H1 (cell line): Measurements from ENCODE around the gene PRR4. TPM values are rescaled to one million over a fixed set of nuclear protein-coding genes. Genes with fewer than 3 reads are reported as not detected.

Source experiments
- CTCF ChIA-PET: fragments of 300-600 bp; sonication (Branson Sonifier 250); formaldehyde crosslinking; loops from one replicate; lab custom pipeline; 2021; ENCODE audit not compliant: partially characterized antibody; lab: Charles Lee
- POLR2A ChIA-PET: fragments of 300-600 bp; sonication (Branson Sonifier 250); formaldehyde crosslinking; loops from one replicate; lab custom pipeline; 2021; ENCODE audit warnings: inconsistent platforms; ENCODE audit not compliant: partially characterized antibody; lab: Charles Lee
- DNase-seq, 2 experiments: peaks; one replicate each; pipeline versions ENCODE4 v3.0.0 to v3.0.0-alpha.2; 2010 to 2022; ENCODE audit warnings: low spot score in 2 of 2, low read depth in 1 of 2, mixed read lengths in 1 of 2
- FAIRE-seq: peaks from 2 replicates; lab custom pipeline; 2011; peaks lifted over from hg19 to GRCh38; lab: Jason Lieb, UNC
- H2AFZ ChIP-seq: 2 replicates; pipeline ENCODE4 v1.8.1; 2012; ENCODE audit warnings: low read length, inconsistent platforms
- H2AK5ac ChIP-seq: 2 replicates; pipeline ENCODE4 v1.6.1; 2013; ENCODE audit warnings: low read depth, low read length
- H2BK120ac ChIP-seq: replicated peaks from 2 replicates; pipeline ENCODE3; 2013; ENCODE audit warnings: low read depth, low read length, inconsistent platforms
- H2BK12ac ChIP-seq: 2 replicates; pipeline ENCODE4 v1.6.1; 2013; ENCODE audit warnings: low read depth, low read length
- H2BK15ac ChIP-seq: 2 replicates; pipeline ENCODE4 v1.6.1; 2013; ENCODE audit warnings: low read length
- H2BK20ac ChIP-seq: 2 replicates; pipeline ENCODE4 v1.6.1; 2013; ENCODE audit warnings: low read length
- H2BK5ac ChIP-seq: 2 replicates; pipeline ENCODE4 v1.6.1; 2013; ENCODE audit warnings: low read depth, low read length
- H3K14ac ChIP-seq: 2 replicates; pipeline ENCODE4 v1.6.1; 2013; ENCODE audit warnings: inconsistent platforms; ENCODE audit not compliant: insufficient read length
- H3K18ac ChIP-seq: 2 replicates; pipeline ENCODE4 v1.6.1; 2013; ENCODE audit warnings: low read length; ENCODE audit errors: extremely low read depth
- H3K23ac ChIP-seq: 2 replicates; pipeline ENCODE4 v1.6.1; 2013; ENCODE audit warnings: inconsistent platforms; ENCODE audit not compliant: insufficient read length
- H3K23me2 ChIP-seq: 2 replicates; pipeline ENCODE4 v1.6.1; 2013; ENCODE audit warnings: low read depth, low read length
- H3K27ac ChIP-seq: 2 replicates; pipeline ENCODE4 v1.6.1; 2011; ENCODE audit warnings: low read depth, low read length, inconsistent platforms
- H3K27me3 ChIP-seq, 4 experiments: replicated peaks in 1 of 4; 1 replicate in 1 of 4; 2 replicates in 3 of 4; pipeline versions ENCODE4 v1.6.1 to v1.8.1; 2011 to 2013; ENCODE audit warnings: low read length in 3 of 4, mild to moderate bottlenecking in 3 of 4, inconsistent platforms in 2 of 4, mixed read lengths in 2 of 4, moderate library complexity in 1 of 4; ENCODE audit not compliant: control insufficient read depth in 3 of 4, insufficient read depth in 3 of 4; ENCODE audit errors: extremely low read depth in 1 of 4
- H3K36me3 ChIP-seq, 4 experiments: 2 replicates each; pipeline versions ENCODE4 v1.6.1 to v1.8.1; 2011 to 2013; ENCODE audit warnings: mild to moderate bottlenecking in 4 of 4, low read length in 3 of 4, moderate library complexity in 2 of 4, control low read depth in 1 of 4, inconsistent platforms in 1 of 4; ENCODE audit not compliant: insufficient read depth in 4 of 4, control insufficient read depth in 2 of 4
- H3K4ac ChIP-seq: replicated peaks from 2 replicates; pipeline ENCODE3; 2013; ENCODE audit warnings: low read length, low read depth, mixed read lengths, inconsistent platforms; ENCODE audit not compliant: insufficient read length
- H3K4me1 ChIP-seq, 4 experiments: replicated peaks in 1 of 4; 1 replicate in 1 of 4; 2 replicates in 3 of 4; pipeline versions ENCODE4 v1.6.1 to v1.8.1; 2011 to 2013; ENCODE audit warnings: low read length in 3 of 4, inconsistent platforms in 2 of 4, mixed read lengths in 1 of 4; ENCODE audit not compliant: insufficient read depth in 4 of 4, control insufficient read depth in 3 of 4
- H3K4me2 ChIP-seq, 2 experiments: 2 replicates each; pipeline versions ENCODE4 v1.6.1 to v1.8.1; 2011 to 2013; ENCODE audit warnings: low read depth in 2 of 2, low read length in 2 of 2, control low read depth in 1 of 2, inconsistent platforms in 1 of 2, mild to moderate bottlenecking in 1 of 2; ENCODE audit not compliant: insufficient read depth in 1 of 2
- H3K4me3 ChIP-seq, 4 experiments: fragments of 200-600, 300-600 bp in 1 of 4; sonication (generic), shearing (Covaris generic), sonication (Bioruptor Twin) in 1 of 4; 2 replicates each; pipeline versions ENCODE4 v1.5.1 to v1.8.1; 2011 to 2016; ENCODE audit warnings: low read length in 4 of 4, low read depth in 3 of 4, control low read depth in 2 of 4, inconsistent platforms in 2 of 4, mild to moderate bottlenecking in 2 of 4, mixed read lengths in 1 of 4, moderate library complexity in 1 of 4; ENCODE audit not compliant: insufficient read depth in 2 of 4; ENCODE audit errors: extremely low read depth in 1 of 4
- H3K56ac ChIP-seq: replicated peaks from 2 replicates; pipeline ENCODE3; 2013; ENCODE audit warnings: low read depth, mild to moderate bottlenecking, mixed read lengths, low read length, inconsistent platforms; ENCODE audit not compliant: insufficient read length
- H3K79me1 ChIP-seq: 2 replicates; pipeline ENCODE4 v1.6.1; 2013; ENCODE audit warnings: low read depth, low read length, control low read depth
- H3K79me2 ChIP-seq, 2 experiments: 2 replicates each; pipeline versions ENCODE4 v1.6.1 to v1.8.1; 2012 to 2013; ENCODE audit warnings: low read length in 2 of 2, mild to moderate bottlenecking in 2 of 2, inconsistent platforms in 1 of 2; ENCODE audit not compliant: insufficient read depth in 2 of 2, control insufficient read depth in 1 of 2
- H3K9ac ChIP-seq, 4 experiments: replicated peaks in 1 of 4; 1 replicate in 1 of 4; 2 replicates in 3 of 4; pipeline versions ENCODE4 v1.6.1 to v1.8.1; 2011 to 2013; ENCODE audit warnings: low read depth in 3 of 4, low read length in 3 of 4, control low read depth in 2 of 4, mild to moderate bottlenecking in 2 of 4, moderate library complexity in 2 of 4, inconsistent platforms in 1 of 4; ENCODE audit errors: extremely low read depth in 1 of 4
- H3K9me3 ChIP-seq, 2 experiments: 2 replicates each; pipeline versions ENCODE4 v1.6.1 to v1.8.1; 2012 to 2013; ENCODE audit warnings: mild to moderate bottlenecking in 2 of 2, moderate library complexity in 2 of 2, control low read depth in 1 of 2, inconsistent platforms in 1 of 2, low read depth in 1 of 2, low read length in 1 of 2, mixed read lengths in 1 of 2; ENCODE audit not compliant: insufficient read depth in 2 of 2
- H4K20me1 ChIP-seq, 2 experiments: replicated peaks in 1 of 2; 2 replicates each; pipeline versions ENCODE3 to v1.8.1; 2011 to 2013; ENCODE audit warnings: inconsistent platforms in 2 of 2, low read length in 2 of 2, mild to moderate bottlenecking in 1 of 2; ENCODE audit not compliant: insufficient read depth in 2 of 2, control insufficient read depth in 1 of 2
- H4K5ac ChIP-seq: 2 replicates; pipeline ENCODE4 v1.6.1; 2013; ENCODE audit warnings: low read length, low read depth, mixed read lengths, inconsistent platforms; ENCODE audit not compliant: insufficient read length
- H4K8ac ChIP-seq: 2 replicates; pipeline ENCODE4 v1.8.0; 2013; ENCODE audit warnings: mild to moderate bottlenecking, moderate library complexity, low read length, inconsistent platforms; ENCODE audit not compliant: insufficient read depth; ENCODE audit errors: extremely low read depth
- H4K91ac ChIP-seq: replicated peaks from 2 replicates; pipeline ENCODE3; 2013; ENCODE audit warnings: low read length, mixed read lengths, inconsistent platforms; ENCODE audit not compliant: insufficient read length
- EP300 ChIP-seq, 2 experiments: IDR thresholded peaks; 1 replicate in 1 of 2; 2 replicates in 1 of 2; pipeline ENCODE4 v1.6.1; 2011 to 2012; ENCODE audit warnings: low read depth in 2 of 2, low read length in 2 of 2, mild to moderate bottlenecking in 2 of 2, borderline replicate concordance in 1 of 2, inconsistent platforms in 1 of 2, moderate library complexity in 1 of 2
- HDAC6 ChIP-seq: IDR thresholded peaks from one replicate; pipeline ENCODE4 v1.7.1; 2012; ENCODE audit warnings: low read depth, mild to moderate bottlenecking, inconsistent platforms, low read length, moderate library complexity
- POU5F1 ChIP-seq: IDR thresholded peaks from 2 replicates; pipeline ENCODE4 v1.6.1; 2011; ENCODE audit warnings: low read depth, mild to moderate bottlenecking, low read length, moderate library complexity
- RAD21 ChIP-seq, 2 experiments: IDR thresholded peaks in 1 of 2; conservative IDR thresholded peaks in 1 of 2; 2 replicates each; pipeline ENCODE4 v1.6.1; 2011; ENCODE audit warnings: low read depth in 2 of 2, low read length in 2 of 2, improper control_type of control experiment in 1 of 2, inconsistent platforms in 1 of 2, mild to moderate bottlenecking in 1 of 2, moderate library complexity in 1 of 2
- SAP30 ChIP-seq: fragments of 300-600 bp; sonication (generic); IDR thresholded peaks from 2 replicates; pipeline ENCODE4 v1.7.1; 2012; ENCODE audit warnings: low read length, moderate library complexity, mild to moderate bottlenecking, inconsistent platforms; ENCODE audit not compliant: insufficient read depth, insufficient replicate concordance
- WGBS, 2 experiments: shearing (Covaris generic) in 1 of 2; methylation state at CpG; one replicate each; pipeline versions ENCODE4 v1.1.6 to v1.1.7; 2013 to 2015; ENCODE audit warnings: low lambda C conversion rate in 2 of 2, mixed read lengths in 2 of 2, inconsistent platforms in 1 of 2, low coverage in 1 of 2, missing lambda C conversion rate in 1 of 2; ENCODE audit not compliant: insufficient replicate concordance in 2 of 2, insufficient coverage in 1 of 2, insufficient read length in 1 of 2; ENCODE audit errors: extremely low coverage in 1 of 2, missing lambda C conversion rate in 1 of 2; 5-methylcytosine and 5-hydroxymethylcytosine counted together
- polyA plus RNA-seq, 7 experiments: library from polyadenylated mRNA; depleted of rRNA in 3 of 7; stranded (reverse) in 5 of 7; unstranded in 2 of 7; fragments of >200 nt in 5 of 7; fragments of 200-250 nt in 2 of 7; gene quantifications; 1 replicate in 5 of 7; 2 replicates in 1 of 7; 4 replicates in 1 of 7; pipeline versions ENCODE4 v1.2.1 to v1.2.3, GENCODE V29; 2011 to 2013; ENCODE audit warnings: missing spikeins in 2 of 7, mixed read lengths in 2 of 7
- total RNA-seq: library from RNA; stranded (reverse); fragmentation: NEBNext Ultra II Directional; extraction: Animal tissue kit (Norgen Biotek cat#: 25700); gene quantifications from 2 replicates; pipeline ENCODE4 v1.2.1, GENCODE V29; 2021
- TF ChIP-seq, protein P1 (sequence below): IDR thresholded peaks from 2 replicates; pipeline ENCODE4 v1.6.1; 2012; ENCODE audit warnings: low read length, inconsistent platforms
- TF ChIP-seq, protein P2 (sequence below), 3 experiments: IDR thresholded peaks; 1 replicate in 2 of 3; 2 replicates in 1 of 3; pipeline versions ENCODE4 v1.5.1 to v1.6.1; 2011; ENCODE audit warnings: low read length in 3 of 3, mild to moderate bottlenecking in 3 of 3, inconsistent platforms in 2 of 3, low read depth in 1 of 3, moderate library complexity in 1 of 3; ENCODE audit not compliant: insufficient read depth in 1 of 3; ENCODE audit errors: control extremely low read depth in 1 of 3

The PRR4 gene
- total and polyA plus RNA-seq, 2 of the 8 experiments (the other 6 are each of a cell fraction or from before 2014, with no cell fraction given) = 11.2 TPM; not detected in 1

DNA sequence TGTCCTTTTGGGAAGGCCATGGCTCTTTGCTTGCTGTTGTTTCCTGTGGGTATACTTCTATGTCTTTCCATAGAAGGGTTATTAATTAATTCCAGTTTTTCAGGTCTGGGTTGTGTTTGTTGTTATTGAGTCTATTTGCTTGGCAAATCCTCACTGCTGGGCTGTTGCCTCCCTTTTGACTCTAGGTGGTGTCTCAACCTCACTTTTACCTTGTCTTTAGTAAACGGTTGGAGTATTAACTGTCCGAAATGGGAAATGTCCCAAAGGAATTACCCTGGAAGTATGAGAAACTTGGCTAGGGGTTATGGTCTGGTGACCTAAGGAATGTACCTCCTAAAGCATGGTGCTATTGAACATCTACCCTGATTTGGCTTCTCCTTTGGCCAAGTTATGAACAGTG, 18.1 kb upstream of the PRR4 start:
- Histone ChIP-seq H3K23me2 (no peaks in the 10 kb centered on the region), H3K23ac (no peak overlapping the region), H4K5ac (no peak overlapping the region), H3K9me3 (no peaks in the 10 kb centered on the region), H3K27ac (no peak overlapping the region), H4K91ac (no peak overlapping the region), H3K79me1 (no peaks in the 10 kb centered on the region), H4K8ac (no peak overlapping the region), H2BK5ac (no peak overlapping the region), H2BK120ac (no peak overlapping the region), H2AFZ (no peak overlapping the region), H3K4ac (no peak overlapping the region), H3K4me1 (no peaks in the 10 kb centered on the region), H2BK15ac (no peak overlapping the region), H2BK12ac (no peak overlapping the region), H3K56ac (no peak overlapping the region), H3K18ac (no peak overlapping the region), H3K4me2 (no peak overlapping the region), H3K27me3 (no peaks in the 10 kb centered on the region), H3K9ac (no peak overlapping the region), H3K79me2 (no peaks in the 10 kb centered on the region), H3K14ac (no peak overlapping the region), H2BK20ac (no peak overlapping the region), H3K4me3 (no peak overlapping the region), H2AK5ac (no peak overlapping the region), H4K20me1 (peaks cover 2 to 4% of the 10 kb centered on the region in 2 experiments), H3K36me3 (no peaks in the 10 kb centered on the region)
- CTCF ChIA-PET = interaction anchor here (0.7 to 1.4 kb wide), 7 partner anchors 13 to 619 kb away, joined by 3 to 6 read pairs (median 4); no protein-coding TSS in a partner anchor
- no peak for FAIRE-seq
- POLR2A ChIA-PET = no interaction called here
- 93% methylated on average over 2 of the region's 2 CpGs; no CpG with 5 or more reads in 1 of the 2 experiments for WGBS, 2 experiments
- TF ChIP-seq EP300 (IDR thresholded peaks at IDR 0.05; ENCODE audit: borderline replicate concordance in 1 of 2, low read depth in 2 of 2, low read length in 2 of 2) (no peak), POU5F1 (no peak), HDAC6 (no peak), SAP30 (no peak), RAD21 (IDR thresholded peaks at IDR 0.05 in 1 of 2, conservative IDR thresholded peaks at IDR 0.05 in 1 of 2; ENCODE audit: low read depth in 2 of 2, low read length in 2 of 2) (peak; percentile 59 to 67)
- TF ChIP-seq, protein P1, sequence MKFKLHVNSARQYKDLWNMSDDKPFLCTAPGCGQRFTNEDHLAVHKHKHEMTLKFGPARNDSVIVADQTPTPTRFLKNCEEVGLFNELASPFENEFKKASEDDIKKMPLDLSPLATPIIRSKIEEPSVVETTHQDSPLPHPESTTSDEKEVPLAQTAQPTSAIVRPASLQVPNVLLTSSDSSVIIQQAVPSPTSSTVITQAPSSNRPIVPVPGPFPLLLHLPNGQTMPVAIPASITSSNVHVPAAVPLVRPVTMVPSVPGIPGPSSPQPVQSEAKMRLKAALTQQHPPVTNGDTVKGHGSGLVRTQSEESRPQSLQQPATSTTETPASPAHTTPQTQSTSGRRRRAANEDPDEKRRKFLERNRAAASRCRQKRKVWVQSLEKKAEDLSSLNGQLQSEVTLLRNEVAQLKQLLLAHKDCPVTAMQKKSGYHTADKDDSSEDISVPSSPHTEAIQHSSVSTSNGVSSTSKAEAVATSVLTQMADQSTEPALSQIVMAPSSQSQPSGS = no peak
- TF ChIP-seq, protein P2, sequence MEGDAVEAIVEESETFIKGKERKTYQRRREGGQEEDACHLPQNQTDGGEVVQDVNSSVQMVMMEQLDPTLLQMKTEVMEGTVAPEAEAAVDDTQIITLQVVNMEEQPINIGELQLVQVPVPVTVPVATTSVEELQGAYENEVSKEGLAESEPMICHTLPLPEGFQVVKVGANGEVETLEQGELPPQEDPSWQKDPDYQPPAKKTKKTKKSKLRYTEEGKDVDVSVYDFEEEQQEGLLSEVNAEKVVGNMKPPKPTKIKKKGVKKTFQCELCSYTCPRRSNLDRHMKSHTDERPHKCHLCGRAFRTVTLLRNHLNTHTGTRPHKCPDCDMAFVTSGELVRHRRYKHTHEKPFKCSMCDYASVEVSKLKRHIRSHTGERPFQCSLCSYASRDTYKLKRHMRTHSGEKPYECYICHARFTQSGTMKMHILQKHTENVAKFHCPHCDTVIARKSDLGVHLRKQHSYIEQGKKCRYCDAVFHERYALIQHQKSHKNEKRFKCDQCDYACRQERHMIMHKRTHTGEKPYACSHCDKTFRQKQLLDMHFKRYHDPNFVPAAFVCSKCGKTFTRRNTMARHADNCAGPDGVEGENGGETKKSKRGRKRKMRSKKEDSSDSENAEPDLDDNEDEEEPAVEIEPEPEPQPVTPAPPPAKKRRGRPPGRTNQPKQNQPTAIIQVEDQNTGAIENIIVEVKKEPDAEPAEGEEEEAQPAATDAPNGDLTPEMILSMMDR (IDR thresholded peaks at IDR 0.05; ENCODE audit: control extremely low read depth in 1 of 3, insufficient read depth in 1 of 3, low read depth in 1 of 3, low read length in 3 of 3) = peak in 2 of 3 experiments; percentile 9 to 26; a peak in 2 of 4 replicates
- DNase-seq = no peak
